Activated CD8-positive, alpha-beta memory T cell treated with anti-CD3 and anti-CD28 coated beads, Interleukin-2, amount 10 ng/mL, durations not matched to agents 7 days and 5 days (primary cell): ENCODE results near the gene PSMB11. TPM values are rescaled to one million over a fixed set of nuclear protein-coding genes. Genes with fewer than 3 reads are reported as not detected.

Experiments used
- ATAC-seq: fragments of 150-1000 bp; cut with Tn5 transposase; one replicate; pipeline ENCODE4 v1.10.0; 2021; ENCODE audit warnings: moderate library complexity
- CTCF ChIA-PET: fragments of 350-600 bp; sonication (Branson Sonifier 250); formaldehyde crosslinking; loops from one replicate; lab custom pipeline; 2021; ENCODE audit warnings: antibody characterized with exemption; lab: Charles Lee
- DNase-seq: peaks from one replicate; pipeline ENCODE4 v3.0.0-alpha.2; 2020
- H3K27ac Mint-ChIP-seq: one replicate; pipeline ENCODE4 v1.8.0; 2021; ENCODE audit warnings: mild to moderate bottlenecking, mixed read lengths
- H3K27me3 Mint-ChIP-seq: one replicate; pipeline ENCODE4 v1.8.0; 2021; ENCODE audit warnings: mixed read lengths
- H3K36me3 Mint-ChIP-seq: one replicate; pipeline ENCODE4 v1.8.0; 2021; ENCODE audit warnings: mild to moderate bottlenecking, mixed read lengths
- H3K4me1 Mint-ChIP-seq: one replicate; pipeline ENCODE4 v1.8.0; 2021; ENCODE audit warnings: mixed read lengths
- H3K4me3 Mint-ChIP-seq: one replicate; pipeline ENCODE4 v1.8.0; 2021; ENCODE audit warnings: mild to moderate bottlenecking, moderate library complexity, mixed read lengths
- H3K9me3 Mint-ChIP-seq: one replicate; pipeline ENCODE4 v1.8.0; 2022; ENCODE audit warnings: low read depth, mixed read lengths
- total RNA-seq, 2 experiments: library from RNA; stranded (reverse); gene quantifications; one replicate each; pipeline ENCODE4 v1.2.3, GENCODE V29; 2021

Gene PSMB11
- total RNA-seq, 2 experiments from 2014 or later: not detected

GRCh38 chr14:23091294-23092225 is 49.5 kb downstream of the PSMB11 start:
- no peak for DNase-seq
- ATAC-seq: no peak
- Mint-ChIP-seq H3K36me3 (peaks cover 43% of the 10 kb centered on the region), H3K4me3 (no peak overlapping the region), H3K27ac (no peak overlapping the region), H3K27me3 (no peaks in the 10 kb centered on the region), H3K4me1 (peaks cover 26% of the 10 kb centered on the region), H3K9me3 (no peaks in the 10 kb centered on the region)
- CTCF ChIA-PET: interaction anchor here (0.7 to 3.8 kb wide), 17 partner anchors 14 to 288 kb away, joined by 3 to 22 read pairs (median 4); partner anchors contain the start of gene AJUBA

GRCh38 chr14:23093104-23093503 is 51.1 kb downstream of the PSMB11 start:
- Mint-ChIP-seq H3K4me3 (peak overlapping the region; percentile 37), H3K27me3 (no peaks in the 10 kb centered on the region), H3K9me3 (no peaks in the 10 kb centered on the region), H3K27ac (no peak overlapping the region), H3K36me3 (peaks cover 46% of the 10 kb centered on the region), H3K4me1 (peaks cover 37% of the 10 kb centered on the region)
- CTCF ChIA-PET: interaction anchor here (1.3 to 1.8 kb wide), 7 partner anchors 16 to 111 kb away, joined by 3 to 11 read pairs (median 4); partner anchors contain the start of gene AJUBA
- ATAC-seq (no peak), DNase-seq (no peak)

- no peak for DNase-seq
- Mint-ChIP-seq H3K27me3 (no peaks in the 10 kb centered on the region), H3K36me3 (peaks cover 48% of the 10 kb centered on the region), H3K27ac (no peak overlapping the region), H3K4me1 (peaks cover 37% of the 10 kb centered on the region), H3K9me3 (no peaks in the 10 kb centered on the region), H3K4me3 (peak overlapping the region; percentile 37)
- CTCF ChIA-PET: interaction anchor here (1.0 to 5.2 kb wide), 6 partner anchors 11 to 201 kb away, joined by 3 to 51 read pairs (median 17); no protein-coding TSS in a partner anchor
- ATAC-seq: no peak
Observed at GRCh38 chr14:23093526-23093925, 51.5 kb downstream of the PSMB11 start.

Other genes starting within 250 kb of the PSMB11 start
- under 1 TPM; 0.16 to 0.58 TPM for gene SLC7A7, start 226.8 kb upstream of the PSMB11 start, total RNA-seq
- gene MRPL52, start 212.3 kb upstream of the PSMB11 start, total RNA-seq: 100 to 1,000 TPM; 107 to 147 TPM
- gene MMP14, start 205.6 kb upstream of the PSMB11 start, total RNA-seq: 1 to 10 TPM; 1.3 to 2.5 TPM
- 10 to 100 TPM; 59.0 to 60.1 TPM for gene LRP10, start 170.5 kb upstream of the PSMB11 start, total RNA-seq
- gene REM2, start 159.0 kb upstream of the PSMB11 start, total RNA-seq: under 1 TPM; 0.26 to 0.93 TPM
- gene RBM23, start 123.1 kb upstream of the PSMB11 start, total RNA-seq: 10 to 100 TPM; 82.9 to 96.7 TPM
- 10 to 100 TPM; 49.2 to 84.0 TPM for gene PRMT5, start 112.8 kb upstream of the PSMB11 start, total RNA-seq
- 10 to 100 TPM; 57.0 to 77.9 TPM for gene HAUS4, start 85.1 kb upstream of the PSMB11 start, total RNA-seq
- gene AJUBA, start 59.7 kb upstream of the PSMB11 start, total RNA-seq: 1 to 10 TPM in 1 of 2 experiments, under 1 TPM in 1; 0.41 to 1.2 TPM
- gene C14orf93, start 32.1 kb upstream of the PSMB11 start, total RNA-seq: 10 to 100 TPM in 1 of 2 experiments, 1 to 10 TPM in 1; 9.0 to 12.6 TPM
- 10 to 100 TPM; 66.7 to 95.3 TPM for gene PSMB5, start 7.3 kb upstream of the PSMB11 start, total RNA-seq
- 1 to 10 TPM; 2.4 to 2.5 TPM for gene CDH24, start 15.3 kb downstream of the PSMB11 start, total RNA-seq
- 100 to 1,000 TPM; 172 to 204 TPM for gene ACIN1, start 52.9 kb downstream of the PSMB11 start, total RNA-seq
- gene C14orf119, start 53.3 kb downstream of the PSMB11 start, total RNA-seq: 10 to 100 TPM; 44.6 to 53.2 TPM
- not detected for gene CIROP, start 62.8 kb downstream of the PSMB11 start, total RNA-seq
- under 1 TPM in 1 of 2 experiments, not detected in 1; 0.79 TPM for gene CEBPE, start 77.0 kb downstream of the PSMB11 start, total RNA-seq
- under 1 TPM; 0.54 to 0.91 TPM for gene SLC7A8, start 141.4 kb downstream of the PSMB11 start, total RNA-seq
- not detected for gene RNF212B, start 195.7 kb downstream of the PSMB11 start, total RNA-seq
- gene HOMEZ, start 243.9 kb downstream of the PSMB11 start, total RNA-seq: 10 to 100 TPM; 11.4 to 12.4 TPM